HG02798 (cell line): ENCODE results near the gene SCAMP5.
A peak's percentile ranks its signal among the peaks of the same experiment; 100 is the strongest.

Experiments
- ATAC-seq: cut with Tn5 transposase; IDR thresholded peaks from one replicate; pipeline ENCODE4 v1.9.1; 2021; ENCODE audit warnings: mild to moderate bottlenecking; ENCODE audit not compliant: unreplicated experiment, poor library complexity

The SCAMP5 gene

GRCh38 chr15:75019916-75020315, 24.6 kb downstream of the SCAMP5 start:
- no peak for ATAC-seq

GRCh38 chr15:75021341-75021740, 26.0 kb downstream of the SCAMP5 start:
- no peak for ATAC-seq

- ATAC-seq: no peak
Measured at GRCh38 chr15:75022783-75023180, 27.4 kb downstream of the SCAMP5 start.

DNA sequence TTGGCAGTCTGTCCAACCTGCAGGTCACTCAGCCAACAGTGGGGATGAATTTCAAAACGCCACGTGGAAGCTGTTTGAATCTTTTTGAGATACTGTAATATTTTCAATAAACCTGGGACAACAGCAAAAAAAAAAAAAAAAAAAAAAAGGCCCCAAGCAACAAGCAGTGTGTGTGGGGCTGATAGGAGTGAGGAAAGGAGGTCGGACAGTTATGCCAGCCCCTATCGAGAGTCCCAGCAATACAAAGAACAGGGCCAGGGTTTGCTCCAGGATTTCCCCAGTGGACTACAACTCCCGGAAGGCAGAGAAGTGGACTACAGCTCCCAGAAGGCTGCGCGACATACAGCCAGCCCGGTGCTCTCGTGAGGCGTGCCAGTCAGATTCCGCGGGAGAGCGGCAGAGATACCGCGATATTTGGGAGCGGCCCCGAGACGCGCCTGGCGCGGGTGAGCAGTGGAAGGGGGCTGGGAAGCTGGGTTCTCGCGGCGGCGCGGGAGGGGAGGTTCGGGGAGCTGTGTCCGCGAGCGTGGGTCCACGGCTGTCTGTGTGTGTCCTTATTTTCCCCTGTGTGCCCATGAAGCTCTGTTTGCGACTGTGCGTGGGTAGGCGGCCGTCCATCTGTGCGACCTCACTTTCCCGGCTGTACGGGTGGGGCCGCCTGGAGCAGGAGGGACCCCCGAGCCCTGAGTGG, 28.0 kb downstream of the SCAMP5 start, which contains the start of gene PPCDC:
Gene PPCDC (plus strand): TSS at position 410 of the 691 bp plus-strand sequence. CDS start 4,729 bp downstream, outside the sequence.
- peak; percentile 95 for ATAC-seq

DNA sequence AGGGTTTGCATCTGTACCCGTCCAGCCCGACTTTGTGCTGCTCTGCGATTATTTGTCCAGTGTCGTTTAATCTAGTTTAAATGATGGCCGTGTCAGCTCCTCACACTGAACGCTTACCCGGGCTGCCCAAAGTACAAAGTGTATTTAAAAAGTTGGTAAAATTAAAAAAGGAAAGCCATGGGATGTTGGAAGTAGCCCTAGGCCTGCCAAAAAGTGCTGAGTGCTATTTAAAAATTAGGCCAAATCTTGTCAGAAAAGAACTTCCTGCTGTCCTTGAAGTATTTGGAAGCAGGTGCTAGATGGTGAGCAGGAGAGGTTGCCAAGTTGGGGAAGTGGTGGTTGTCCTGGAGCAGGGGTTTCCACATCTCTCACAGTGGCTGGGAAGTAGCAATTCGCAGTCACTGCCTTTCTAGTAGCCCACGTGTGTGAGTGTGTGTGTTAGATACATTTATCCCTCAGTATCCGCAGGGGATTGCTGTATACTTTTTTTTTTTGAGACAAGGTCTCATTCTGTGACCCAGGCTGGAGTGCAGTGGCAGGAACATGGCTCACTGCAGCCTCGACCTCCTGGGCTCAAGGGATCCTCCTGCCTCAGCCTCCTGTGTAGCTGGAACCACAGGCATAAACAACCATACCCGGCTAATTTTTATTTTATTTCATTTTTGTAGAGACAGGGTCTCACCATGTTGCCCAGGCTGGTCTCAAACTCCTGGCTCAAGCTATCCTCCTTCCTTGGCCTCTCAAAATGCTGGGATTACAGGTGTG, 28.7 kb downstream of the SCAMP5 start:
- no peak for ATAC-seq

GRCh38 chr15:75025107-75025506, 29.7 kb downstream of the SCAMP5 start:
- no peak for ATAC-seq

DNA sequence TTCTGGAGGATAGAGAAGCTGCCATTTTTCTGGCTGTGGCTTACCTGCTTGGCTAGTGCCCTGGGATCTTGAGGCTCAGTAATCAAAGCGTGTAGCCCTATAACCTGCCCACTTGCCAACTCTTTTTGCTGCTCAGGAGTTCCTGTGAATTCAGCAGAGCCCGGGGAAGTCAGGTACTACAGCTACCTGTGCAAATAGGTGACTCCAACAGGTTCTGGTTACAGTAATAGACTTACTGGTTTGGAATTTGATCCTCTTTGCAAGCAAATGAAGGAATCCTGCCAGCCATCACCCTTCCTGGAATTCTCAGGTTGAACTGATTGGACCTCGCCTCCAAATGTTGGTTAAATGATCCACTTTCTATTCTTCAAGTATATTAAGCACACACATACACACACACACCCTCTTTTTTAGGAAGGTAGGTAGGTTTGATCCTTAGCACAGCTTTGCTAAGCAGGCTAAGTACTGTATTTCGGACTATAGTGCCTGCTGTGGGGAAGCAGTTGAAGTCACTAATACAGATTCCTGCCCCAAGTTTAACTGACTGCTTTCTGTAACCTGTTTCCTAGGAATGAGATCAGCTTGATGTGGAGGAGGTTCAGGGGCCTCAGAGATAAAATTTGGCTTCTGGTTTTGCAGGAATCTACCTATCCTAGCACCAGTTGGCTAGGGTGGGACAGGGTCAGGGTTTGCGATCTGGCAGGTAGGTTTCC, 30.3 kb downstream of the SCAMP5 start:
- ATAC-seq: no peak

DNA sequence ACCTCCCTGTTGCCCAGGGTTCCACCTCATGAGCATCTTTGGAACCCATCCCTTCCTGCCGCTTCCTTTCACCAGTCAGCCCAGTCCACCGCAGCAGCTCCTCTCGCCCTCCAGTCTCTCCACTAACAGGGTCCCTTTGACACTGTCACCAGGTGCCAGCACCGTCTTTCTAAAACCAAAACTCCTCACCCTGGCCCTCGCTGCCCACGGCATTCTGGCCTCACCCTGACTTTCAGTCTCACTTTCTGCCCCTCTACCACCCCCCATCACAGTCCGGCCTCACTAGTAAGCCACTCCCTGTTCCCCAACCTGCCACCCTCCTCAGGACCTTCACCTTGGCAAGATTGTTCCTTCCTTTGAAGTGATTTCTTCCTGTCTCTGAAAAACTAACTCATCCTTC, 32.2 kb downstream of the SCAMP5 start:
- no peak for ATAC-seq

- ATAC-seq: peak; percentile 17
Measured at GRCh38 chr15:75028991-75029377, 33.6 kb downstream of the SCAMP5 start.

GRCh38 chr15:75029378-75030022, 34.1 kb downstream of the SCAMP5 start:
- peak; percentile 76 for ATAC-seq

- ATAC-seq: no peak
Measured at GRCh38 chr15:75030023-75030413, 34.7 kb downstream of the SCAMP5 start.

DNA sequence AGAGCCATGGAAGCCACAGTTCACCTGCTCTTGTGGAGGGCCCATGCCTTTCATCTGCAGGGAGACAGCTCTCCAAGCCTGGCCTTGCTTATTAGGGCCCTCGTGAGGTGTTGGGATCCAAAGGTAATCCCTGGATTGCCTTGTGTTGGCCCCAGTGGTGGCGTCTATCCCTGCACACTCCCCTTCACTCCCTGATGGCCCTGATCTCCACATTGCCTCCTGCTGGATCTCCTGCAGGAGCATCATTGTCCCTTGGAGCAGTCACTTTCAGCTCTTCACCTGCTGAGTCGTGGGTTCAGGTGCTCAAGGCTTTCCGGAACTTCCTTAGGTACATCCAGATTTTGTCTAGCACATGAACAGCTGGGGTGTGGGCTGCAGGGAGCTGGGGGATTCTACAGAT, 35.1 kb downstream of the SCAMP5 start:
- ATAC-seq: no peak

DNA sequence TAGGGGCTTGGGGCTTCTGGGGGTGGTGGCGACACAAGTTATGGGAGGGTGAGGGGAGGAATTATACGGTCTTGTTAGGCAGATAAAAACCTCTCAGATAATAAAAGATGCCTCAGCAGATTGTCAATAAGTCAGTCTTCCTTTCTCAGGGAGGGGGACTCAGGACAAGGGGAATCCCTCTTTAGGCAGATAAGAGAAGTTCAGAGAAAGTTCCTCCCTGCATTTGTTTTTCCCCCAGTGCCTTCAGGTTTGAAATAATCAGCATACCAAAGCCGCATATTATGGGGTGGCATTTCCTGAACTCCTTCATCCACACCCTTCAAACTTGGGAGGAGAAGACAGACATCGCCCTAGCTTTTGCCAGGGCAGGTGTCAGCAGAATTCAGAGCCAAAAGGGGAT, 36.5 kb downstream of the SCAMP5 start:
- no peak for ATAC-seq

DNA sequence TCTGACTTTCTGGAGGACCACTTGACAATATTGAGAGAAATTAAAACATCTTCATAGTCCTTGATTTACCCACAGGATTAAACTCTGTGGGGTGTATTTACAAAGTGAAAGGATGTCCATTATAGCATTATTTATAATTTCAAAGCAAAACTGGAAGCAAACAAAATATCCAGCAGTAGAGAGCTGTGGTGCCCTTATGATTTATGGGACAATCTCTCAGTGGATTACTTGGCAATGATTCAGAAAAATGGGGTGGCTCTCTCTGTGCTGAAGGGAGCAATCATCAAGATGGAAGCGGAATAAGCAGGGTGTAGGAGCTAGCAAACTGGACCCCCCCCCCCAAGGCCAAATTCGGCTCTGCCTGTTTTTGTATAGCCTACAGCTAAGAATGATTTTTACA, 37.0 kb downstream of the SCAMP5 start:
- no peak for ATAC-seq

DNA sequence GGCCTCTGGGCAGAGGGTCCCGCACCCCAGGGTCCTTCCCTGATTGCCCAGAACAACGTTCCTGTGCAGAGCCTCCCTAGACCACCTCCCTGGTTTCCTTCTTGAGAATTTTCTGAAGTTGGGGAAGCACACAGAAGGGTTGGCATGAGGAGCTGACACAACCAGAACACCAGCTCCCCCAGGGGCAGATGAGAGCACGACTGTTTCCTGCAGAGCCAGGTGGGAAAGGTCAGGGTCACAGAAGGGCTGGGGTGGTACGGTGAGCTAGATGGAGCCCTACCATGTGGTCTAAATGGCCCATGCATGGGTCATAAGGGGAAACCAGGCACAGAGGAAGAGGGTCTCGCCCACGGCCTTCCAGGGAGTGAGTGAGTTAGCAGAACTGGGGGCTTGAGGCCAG, 38.4 kb downstream of the SCAMP5 start:
- no peak for ATAC-seq

DNA sequence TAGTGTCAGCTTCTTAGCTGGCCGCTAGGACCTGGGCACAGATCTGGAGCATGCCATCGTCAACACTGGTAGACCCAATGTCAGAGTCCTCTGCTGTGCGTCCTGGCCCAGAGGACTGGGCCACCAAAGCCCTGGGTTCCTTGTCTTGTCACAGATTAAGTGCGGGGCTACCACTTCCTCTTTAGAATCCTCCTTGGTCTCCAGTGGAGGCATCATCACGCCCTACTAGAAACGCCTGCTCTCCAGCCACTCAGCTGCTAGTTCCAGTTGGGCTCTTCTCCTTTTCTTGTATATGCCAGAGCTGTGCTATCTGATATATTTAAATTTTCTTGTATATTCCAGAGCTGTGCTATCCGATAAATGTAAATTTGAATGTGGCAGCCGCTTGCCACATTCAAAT, 39.3 kb downstream of the SCAMP5 start:
- no peak for ATAC-seq

DNA sequence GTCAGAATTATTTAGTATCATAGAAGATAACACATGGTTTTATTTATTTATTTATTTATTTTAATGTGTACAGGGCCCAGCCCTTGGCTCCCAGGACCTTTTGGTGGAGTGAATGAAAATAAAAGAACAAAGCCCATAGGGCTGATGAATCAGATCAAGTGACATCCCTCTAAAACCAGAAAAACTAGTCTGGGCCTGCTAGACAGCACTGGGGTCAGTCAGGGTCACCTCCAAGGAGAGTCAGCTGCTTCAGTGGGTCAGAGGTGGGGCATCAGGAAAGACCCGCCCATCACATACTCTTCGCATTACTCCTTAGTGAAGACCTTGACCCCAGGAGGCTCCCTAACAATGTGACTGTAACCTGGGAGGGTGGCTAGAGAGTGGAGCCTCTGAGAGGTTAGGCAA, 40.9 kb downstream of the SCAMP5 start:
- ATAC-seq: no peak

GRCh38 chr15:75037685-75038084, 42.3 kb downstream of the SCAMP5 start:
- ATAC-seq: no peak

- no peak for ATAC-seq
Measured at GRCh38 chr15:75038231-75038630, 42.9 kb downstream of the SCAMP5 start.

GRCh38 chr15:75042730-75043508, 47.6 kb downstream of the SCAMP5 start:
- ATAC-seq: peak; percentile 79
